Panc1 (cell line): ENCODE results near the gene NTM. TPM values are rescaled to one million over a fixed set of nuclear protein-coding genes. Genes with fewer than 3 reads are reported as not detected.

Experiments
- ATAC-seq: fragments of 200-7000 bp; cut with Tn5 transposase; 2 replicates; pipeline ENCODE4 v1.9.1; 2020; ENCODE audit warnings: mild to moderate bottlenecking, moderate library complexity
- BruUV-seq: library from RNA; stranded (reverse); fragments of 400-500 nt; replicated peaks from 2 replicates; lab custom pipeline; 2021; lab: Mats Ljungman, UMichigan
- CTCF ChIA-PET: fragments of 300-600 bp; sonication (Branson Sonifier 250); formaldehyde crosslinking; loops from one replicate; lab custom pipeline; 2022; ENCODE audit warnings: antibody characterized with exemption; lab: Charles Lee
- POLR2A ChIA-PET: fragments of 300-600 bp; sonication (Branson Sonifier 250); formaldehyde crosslinking; loops from one replicate; lab custom pipeline; 2022; ENCODE audit warnings: antibody characterized with exemption; lab: Charles Lee
- DNase-seq: peaks from one replicate; pipeline ENCODE4 v3.0.0-alpha.2; 2010; ENCODE audit warnings: low read depth, low spot score
- H3K27ac ChIP-seq: 2 replicates; pipeline ENCODE4 v1.5.1; 2011; ENCODE audit warnings: mild to moderate bottlenecking, low read length, inconsistent platforms
- H3K27me3 ChIP-seq: fragments of 200-500 bp; sonication (Bioruptor generic); 2 replicates; pipeline ENCODE4 v1.6.0; 2014; ENCODE audit warnings: low read length, inconsistent platforms; ENCODE audit not compliant: control insufficient read depth, insufficient read depth
- H3K36me3 ChIP-seq: fragments of 200-500 bp; sonication (Bioruptor generic); 2 replicates; pipeline ENCODE4 v1.5.1; 2014; ENCODE audit warnings: inconsistent platforms, mild to moderate bottlenecking, low read length, moderate library complexity; ENCODE audit not compliant: control insufficient read depth, insufficient read depth
- H3K4me1 ChIP-seq: 2 replicates; pipeline ENCODE4 v1.5.1; 2011; ENCODE audit warnings: inconsistent platforms, mild to moderate bottlenecking, low read length, moderate library complexity; ENCODE audit not compliant: control insufficient read depth, insufficient read depth
- H3K4me3 ChIP-seq, 2 experiments: 2 replicates each; pipeline ENCODE4 v1.5.1; 2011 to 2012; ENCODE audit warnings: low read depth in 2 of 2, low read length in 2 of 2, mild to moderate bottlenecking in 2 of 2, inconsistent platforms in 1 of 2, moderate library complexity in 1 of 2
- H3K9me3 ChIP-seq: fragments of 200-500 bp; sonication (Bioruptor generic); 2 replicates; pipeline ENCODE4 v1.5.1; 2014; ENCODE audit warnings: low read depth, mild to moderate bottlenecking, inconsistent platforms, low read length, moderate library complexity; ENCODE audit not compliant: control insufficient read depth, insufficient read depth
- POLR2AphosphoS5 ChIP-seq: IDR thresholded peaks from 2 replicates; pipeline ENCODE4 v1.6.1; 2012; ENCODE audit warnings: mild to moderate bottlenecking, low read depth, low read length, moderate library complexity
- SIN3A ChIP-seq: IDR thresholded peaks from 2 replicates; pipeline ENCODE4 v1.6.1; 2012; ENCODE audit warnings: low read depth, mild to moderate bottlenecking, low read length, moderate library complexity, borderline replicate concordance; ENCODE audit not compliant: insufficient read depth
- TCF7L2 ChIP-seq: IDR thresholded peaks from 2 replicates; pipeline ENCODE4 v1.6.1; 2011; ENCODE audit warnings: mild to moderate bottlenecking, low read depth, low read length, inconsistent platforms
- in situ Hi-C: cut with HindIII; loops from 2 replicates; pipeline ENCODE4 v1.10.0; 2016; ENCODE audit warnings: low sequenced_read_pairs, low pct_unique_long_range_greater_than_20kb
- intact Hi-C: fragments of 100-400 bp; cut with micrococcal nuclease; formaldehyde crosslinking; loops from one replicate; pipeline ENCODE4 v1.10.0; 2022; ENCODE audit not compliant: unreplicated experiment
- total RNA-seq: library from RNA; stranded (reverse); gene quantifications from one replicate; pipeline ENCODE4 v1.2.1, GENCODE V29; 2021; ENCODE audit not compliant: unreplicated experiment
- TF ChIP-seq, protein P1 (sequence below): fragments of 450-650 bp; IDR thresholded peaks from 2 replicates; pipeline ENCODE4 v1.5.1; 2017; ENCODE audit warnings: mild to moderate bottlenecking
- TF ChIP-seq, protein P2 (sequence below), 2 experiments: IDR thresholded peaks; 2 replicates each; pipeline ENCODE4 v1.6.1; 2011 to 2012; ENCODE audit warnings: low read depth in 2 of 2, control low read depth in 1 of 2, low read length in 1 of 2, mild to moderate bottlenecking in 1 of 2, moderate library complexity in 1 of 2; ENCODE audit not compliant: insufficient read depth in 1 of 2

The NTM gene
- total RNA-seq, 1 experiment from 2014 or later, result 0.10 TPM

DNA sequence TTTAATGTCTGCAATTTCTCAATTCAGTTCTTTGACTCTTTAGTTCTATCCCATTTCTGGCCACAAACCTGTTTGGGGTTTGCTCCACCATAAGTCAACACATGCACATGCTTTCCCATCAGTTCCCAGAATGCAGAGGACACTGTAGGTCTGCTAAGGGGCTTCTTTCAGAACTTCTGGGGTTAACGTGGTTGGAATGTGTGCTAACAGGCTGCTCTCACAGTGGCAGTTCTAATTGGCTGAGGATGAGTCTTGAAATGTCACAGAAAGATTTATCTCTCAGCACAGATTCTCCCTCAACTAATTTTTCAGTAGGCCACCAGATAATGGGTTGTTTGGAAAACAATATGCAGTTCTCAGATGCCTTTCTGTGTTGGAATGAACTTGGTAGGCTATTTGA, 703.4 kb downstream of the NTM start:
- TF ChIP-seq, protein P1, sequence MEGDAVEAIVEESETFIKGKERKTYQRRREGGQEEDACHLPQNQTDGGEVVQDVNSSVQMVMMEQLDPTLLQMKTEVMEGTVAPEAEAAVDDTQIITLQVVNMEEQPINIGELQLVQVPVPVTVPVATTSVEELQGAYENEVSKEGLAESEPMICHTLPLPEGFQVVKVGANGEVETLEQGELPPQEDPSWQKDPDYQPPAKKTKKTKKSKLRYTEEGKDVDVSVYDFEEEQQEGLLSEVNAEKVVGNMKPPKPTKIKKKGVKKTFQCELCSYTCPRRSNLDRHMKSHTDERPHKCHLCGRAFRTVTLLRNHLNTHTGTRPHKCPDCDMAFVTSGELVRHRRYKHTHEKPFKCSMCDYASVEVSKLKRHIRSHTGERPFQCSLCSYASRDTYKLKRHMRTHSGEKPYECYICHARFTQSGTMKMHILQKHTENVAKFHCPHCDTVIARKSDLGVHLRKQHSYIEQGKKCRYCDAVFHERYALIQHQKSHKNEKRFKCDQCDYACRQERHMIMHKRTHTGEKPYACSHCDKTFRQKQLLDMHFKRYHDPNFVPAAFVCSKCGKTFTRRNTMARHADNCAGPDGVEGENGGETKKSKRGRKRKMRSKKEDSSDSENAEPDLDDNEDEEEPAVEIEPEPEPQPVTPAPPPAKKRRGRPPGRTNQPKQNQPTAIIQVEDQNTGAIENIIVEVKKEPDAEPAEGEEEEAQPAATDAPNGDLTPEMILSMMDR, result no peak
- TF ChIP-seq SIN3A (no peak), POLR2AphosphoS5 (no peak), TCF7L2 (no peak)
- TF ChIP-seq, protein P2, sequence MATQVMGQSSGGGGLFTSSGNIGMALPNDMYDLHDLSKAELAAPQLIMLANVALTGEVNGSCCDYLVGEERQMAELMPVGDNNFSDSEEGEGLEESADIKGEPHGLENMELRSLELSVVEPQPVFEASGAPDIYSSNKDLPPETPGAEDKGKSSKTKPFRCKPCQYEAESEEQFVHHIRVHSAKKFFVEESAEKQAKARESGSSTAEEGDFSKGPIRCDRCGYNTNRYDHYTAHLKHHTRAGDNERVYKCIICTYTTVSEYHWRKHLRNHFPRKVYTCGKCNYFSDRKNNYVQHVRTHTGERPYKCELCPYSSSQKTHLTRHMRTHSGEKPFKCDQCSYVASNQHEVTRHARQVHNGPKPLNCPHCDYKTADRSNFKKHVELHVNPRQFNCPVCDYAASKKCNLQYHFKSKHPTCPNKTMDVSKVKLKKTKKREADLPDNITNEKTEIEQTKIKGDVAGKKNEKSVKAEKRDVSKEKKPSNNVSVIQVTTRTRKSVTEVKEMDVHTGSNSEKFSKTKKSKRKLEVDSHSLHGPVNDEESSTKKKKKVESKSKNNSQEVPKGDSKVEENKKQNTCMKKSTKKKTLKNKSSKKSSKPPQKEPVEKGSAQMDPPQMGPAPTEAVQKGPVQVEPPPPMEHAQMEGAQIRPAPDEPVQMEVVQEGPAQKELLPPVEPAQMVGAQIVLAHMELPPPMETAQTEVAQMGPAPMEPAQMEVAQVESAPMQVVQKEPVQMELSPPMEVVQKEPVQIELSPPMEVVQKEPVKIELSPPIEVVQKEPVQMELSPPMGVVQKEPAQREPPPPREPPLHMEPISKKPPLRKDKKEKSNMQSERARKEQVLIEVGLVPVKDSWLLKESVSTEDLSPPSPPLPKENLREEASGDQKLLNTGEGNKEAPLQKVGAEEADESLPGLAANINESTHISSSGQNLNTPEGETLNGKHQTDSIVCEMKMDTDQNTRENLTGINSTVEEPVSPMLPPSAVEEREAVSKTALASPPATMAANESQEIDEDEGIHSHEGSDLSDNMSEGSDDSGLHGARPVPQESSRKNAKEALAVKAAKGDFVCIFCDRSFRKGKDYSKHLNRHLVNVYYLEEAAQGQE (IDR thresholded peaks at IDR 0.05; ENCODE audit: insufficient read depth in 1 of 2, low read depth in 2 of 2, low read length in 1 of 2), result no peak
- ChIA-PET CTCF (no interaction called here), POLR2A (no interaction called here)
- no TSS peak for BruUV-seq
- Histone ChIP-seq H3K4me1 (no peaks in the 10 kb centered on the region), H3K9me3 (peaks cover 8% of the 10 kb centered on the region; the same call in 1 of the 2 replicates), H3K4me3 (no peak overlapping the region), H3K36me3 (no peaks in the 10 kb centered on the region), H3K27me3 (no peaks in the 10 kb centered on the region), H3K27ac (no peak overlapping the region)
- DNase-seq (no peak), ATAC-seq (no peak)
- in situ Hi-C loops (no loop called here), intact Hi-C loops (no loop called here)

DNA sequence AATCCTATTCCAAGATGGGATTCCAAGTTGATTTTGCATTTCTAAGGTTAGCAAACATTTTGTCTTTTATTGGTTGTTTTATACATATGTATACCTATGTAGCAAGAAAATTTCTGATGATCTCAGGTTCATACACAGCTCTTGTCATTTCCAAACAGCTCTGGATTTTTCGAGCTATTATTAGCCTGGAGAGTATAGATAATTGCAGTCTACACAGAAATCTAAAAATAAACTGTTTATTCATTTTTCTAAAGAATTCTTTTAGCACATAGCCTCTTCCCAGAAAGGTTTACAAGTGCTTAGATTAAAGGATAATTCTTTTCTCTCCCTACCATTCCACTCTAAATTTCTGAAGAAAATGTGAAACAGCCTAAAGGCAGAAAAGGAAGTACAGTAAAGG, 705.0 kb downstream of the NTM start:
- ChIA-PET POLR2A (no interaction called here), CTCF (no interaction called here)
- TF ChIP-seq, protein P1, result no peak
- TF ChIP-seq TCF7L2 (no peak), POLR2AphosphoS5 (no peak), SIN3A (no peak)
- TF ChIP-seq, protein P2 (IDR thresholded peaks at IDR 0.05; ENCODE audit: insufficient read depth in 1 of 2, low read depth in 2 of 2, low read length in 1 of 2), result no peak
- DNase-seq, result no peak
- Histone ChIP-seq H3K9me3 (peaks cover 5% of the 10 kb centered on the region; the same call in 1 of the 2 replicates), H3K27me3 (no peaks in the 10 kb centered on the region), H3K4me3 (no peak overlapping the region), H3K36me3 (no peaks in the 10 kb centered on the region), H3K4me1 (no peaks in the 10 kb centered on the region), H3K27ac (no peak overlapping the region)
- BruUV-seq, result no TSS peak
- in situ Hi-C loops (no loop called here), intact Hi-C loops (no loop called here)
- no peak for ATAC-seq
